ENCODE measurements around the gene EIF3J.
"Not testable (repeated sequence)": the region's sequence is repeated elsewhere in the genome, so short reads cannot be mapped to it uniquely, and the experiment has no call there.

Gene EIF3J, protein sequence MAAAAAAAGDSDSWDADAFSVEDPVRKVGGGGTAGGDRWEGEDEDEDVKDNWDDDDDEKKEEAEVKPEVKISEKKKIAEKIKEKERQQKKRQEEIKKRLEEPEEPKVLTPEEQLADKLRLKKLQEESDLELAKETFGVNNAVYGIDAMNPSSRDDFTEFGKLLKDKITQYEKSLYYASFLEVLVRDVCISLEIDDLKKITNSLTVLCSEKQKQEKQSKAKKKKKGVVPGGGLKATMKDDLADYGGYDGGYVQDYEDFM

DNA sequence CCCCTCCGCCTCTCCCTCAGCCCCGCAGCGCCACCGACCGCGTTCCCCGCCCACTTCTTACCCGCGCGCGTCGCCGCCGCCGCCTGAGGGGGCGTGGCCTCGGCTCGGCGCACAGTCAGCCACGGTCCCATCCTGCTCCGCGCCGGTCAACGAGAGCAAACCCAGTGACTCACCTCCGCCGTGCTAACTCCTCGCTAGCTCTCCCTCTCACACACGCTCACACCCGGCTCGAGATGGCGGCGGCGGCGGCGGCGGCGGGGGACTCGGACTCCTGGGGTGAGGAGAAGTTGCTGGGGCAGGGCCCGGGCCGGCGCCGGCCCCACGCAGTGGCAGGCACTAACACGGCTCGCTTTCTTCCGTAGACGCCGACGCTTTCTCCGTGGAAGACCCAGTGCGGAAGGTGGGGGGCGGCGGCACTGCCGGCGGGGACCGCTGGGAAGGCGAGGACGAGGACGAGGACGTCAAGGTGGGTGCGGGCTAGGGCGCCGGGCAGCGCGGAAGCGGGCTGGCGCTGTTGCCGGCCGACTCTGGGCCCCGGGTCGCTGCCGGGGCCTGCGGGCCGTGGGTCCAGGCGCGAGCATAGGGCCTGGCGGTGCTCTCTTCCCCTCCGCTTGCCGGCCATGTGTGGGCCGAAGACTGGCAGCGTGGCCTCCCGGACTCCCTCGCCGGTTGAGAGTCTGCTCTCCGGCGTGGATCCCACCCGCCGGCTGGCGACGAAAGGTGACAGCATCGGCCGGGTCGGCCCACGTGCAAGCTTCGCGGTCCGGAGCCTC is at the start of gene EIF3J:
EIF3J (plus strand) TSS at position 186 of the 773 bp plus-strand sequence; CDS start at position 234, 48 bp downstream.
- DNase-seq (ENCODE audit: low read depth in 2 of 2), result peak; percentile 85 to 95

DNA sequence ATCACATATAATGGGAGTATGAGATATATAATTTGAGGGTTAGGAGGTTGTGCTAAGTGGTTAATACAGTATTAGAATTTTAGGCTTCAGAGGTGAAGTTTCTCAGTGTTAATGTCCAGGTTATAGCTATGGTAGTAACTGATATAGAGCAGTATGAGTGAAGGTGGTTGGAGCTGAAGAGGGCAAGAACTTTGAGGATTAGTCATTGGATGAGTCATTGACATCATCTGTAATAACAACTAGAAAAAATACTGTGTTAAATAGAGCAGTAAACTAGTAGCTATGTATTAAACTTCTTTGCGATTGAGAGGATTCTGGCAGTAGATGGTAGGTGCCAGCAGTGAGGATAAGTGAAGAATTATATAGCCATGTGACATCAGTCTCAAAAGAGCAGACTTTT is 47.5 kb upstream of the EIF3J start:
- no peak for DNase-seq (ENCODE audit: low read depth in 2 of 2)

DNA sequence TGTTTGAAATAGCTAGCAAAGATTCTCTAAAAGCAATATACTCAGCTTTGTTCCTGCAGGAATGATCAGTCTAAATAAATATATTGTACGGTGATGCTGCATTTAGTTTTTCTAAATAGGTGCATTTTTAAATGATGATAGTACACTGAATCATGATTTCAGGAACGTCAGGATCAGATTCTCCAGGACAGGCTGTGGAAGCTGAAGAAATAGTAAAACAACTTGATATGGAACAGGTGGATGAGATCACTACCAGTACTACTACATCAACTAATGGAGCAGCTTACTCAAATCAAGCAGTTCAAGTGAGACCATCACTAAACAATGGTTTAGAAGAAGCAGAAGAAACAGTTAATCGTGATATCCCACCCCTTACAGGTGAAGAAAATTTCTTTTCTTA is 46.3 kb upstream of the EIF3J start:
- no peak for DNase-seq (ENCODE audit: low read depth in 2 of 2)

DNA sequence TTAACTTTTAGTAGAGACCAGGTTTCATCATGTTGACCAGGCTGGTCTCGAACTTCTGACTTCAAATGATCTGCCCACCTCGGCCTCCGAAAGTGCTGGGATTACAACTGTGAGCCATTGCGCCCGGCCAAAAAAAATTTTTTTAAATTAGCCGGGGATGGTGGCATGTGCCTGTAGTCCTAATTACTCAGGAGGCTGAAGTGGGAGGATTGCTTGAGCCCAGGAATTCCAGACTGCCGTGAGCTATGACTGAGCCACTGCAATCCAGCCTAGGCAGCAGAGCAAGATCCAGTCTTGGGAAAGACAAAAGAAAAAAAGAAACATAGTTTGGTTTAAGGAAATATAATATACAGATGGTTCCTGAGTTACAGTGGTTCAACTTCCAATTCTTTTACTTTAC is 44.9 kb upstream of the EIF3J start:
- no peak for DNase-seq (ENCODE audit: low read depth in 2 of 2)

DNA sequence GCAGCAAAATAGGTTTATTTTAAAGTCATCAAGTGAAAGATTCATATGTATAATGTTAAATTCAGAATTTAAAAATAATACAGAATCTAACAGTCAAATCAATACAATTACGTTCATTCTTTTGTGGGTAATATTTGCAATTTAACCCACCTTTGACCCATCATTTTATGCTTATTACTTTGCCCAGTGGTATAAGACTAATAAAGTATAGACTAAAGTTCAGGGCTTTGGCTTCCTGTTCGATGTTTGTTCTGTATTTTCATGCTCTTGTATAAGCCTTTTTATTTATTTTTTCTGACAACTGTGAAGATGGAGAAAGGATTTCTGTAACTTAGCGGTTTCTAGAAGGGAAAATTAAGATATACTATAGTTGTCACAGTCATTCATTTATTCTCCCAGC is 44.3 kb upstream of the EIF3J start:
- DNase-seq (ENCODE audit: low read depth in 2 of 2), result no peak

DNA sequence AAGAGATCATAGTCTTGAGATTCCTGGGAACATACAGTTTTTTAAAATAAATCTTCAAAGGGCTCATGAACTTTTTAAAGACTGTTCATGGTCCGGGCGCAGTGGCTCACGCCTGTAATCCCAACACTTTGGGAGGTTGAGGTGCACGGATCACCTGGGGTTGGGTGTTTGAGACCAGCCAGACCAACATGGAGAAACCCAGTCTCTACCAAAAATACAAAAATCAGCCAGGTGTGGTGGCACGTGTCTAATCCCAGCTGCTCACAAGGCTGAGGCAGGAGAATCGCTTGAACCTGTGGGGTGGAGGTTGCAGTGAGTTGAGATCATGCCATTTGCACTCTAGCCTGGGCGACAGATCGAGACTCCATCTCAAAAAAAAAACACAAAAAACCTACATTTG is 41.4 kb upstream of the EIF3J start:
- no peak for DNase-seq (ENCODE audit: low read depth in 2 of 2)

DNA sequence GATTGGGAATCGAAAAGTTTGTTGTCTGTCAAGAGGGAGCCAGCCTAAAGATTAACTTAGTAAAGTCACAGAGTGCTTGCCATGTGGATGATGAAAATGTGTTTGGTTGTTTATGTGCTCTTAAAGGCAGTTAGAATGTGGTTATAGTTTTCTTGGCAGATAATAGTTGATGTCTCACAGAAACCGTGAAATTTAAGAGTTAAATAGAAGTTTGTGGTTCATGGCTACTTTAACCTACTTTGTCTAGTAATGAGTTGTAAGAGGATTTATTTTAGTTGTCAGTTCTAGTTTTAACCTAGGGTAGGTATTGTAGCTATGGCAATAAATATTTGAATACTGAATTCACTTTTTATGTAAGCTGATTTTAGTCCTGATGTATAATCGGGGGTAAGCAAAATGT is 36.4 kb upstream of the EIF3J start:
- DNase-seq (ENCODE audit: low read depth in 2 of 2), result no peak

DNA sequence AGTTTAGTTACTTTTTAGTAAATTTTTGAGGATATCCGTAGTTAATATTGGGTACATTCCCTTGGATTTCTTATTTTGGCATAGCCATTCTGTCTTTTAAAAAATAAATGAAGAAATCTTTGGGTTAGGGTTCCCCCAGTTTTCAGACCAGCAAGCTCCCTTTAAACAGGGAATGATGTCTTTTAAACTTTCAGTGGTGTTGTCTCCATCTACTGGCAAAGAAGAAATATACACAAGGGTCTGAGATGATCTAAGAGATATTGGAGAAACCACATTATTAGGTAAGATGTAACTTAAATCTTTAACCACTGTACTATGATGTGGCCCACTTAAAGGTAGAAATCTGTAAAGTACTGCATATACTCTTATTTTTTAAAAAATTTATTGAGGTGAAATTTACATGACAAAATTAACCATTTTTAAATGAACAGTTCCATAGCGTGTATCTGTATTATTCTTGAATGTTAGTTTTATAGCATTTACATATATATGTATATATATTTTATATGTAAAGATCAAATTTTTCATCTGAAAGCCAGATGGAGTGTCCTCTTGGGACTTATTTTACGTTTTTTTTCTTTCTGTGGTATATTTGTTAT is 35.1 kb upstream of the EIF3J start:
- no peak for DNase-seq (ENCODE audit: low read depth in 2 of 2)

DNA sequence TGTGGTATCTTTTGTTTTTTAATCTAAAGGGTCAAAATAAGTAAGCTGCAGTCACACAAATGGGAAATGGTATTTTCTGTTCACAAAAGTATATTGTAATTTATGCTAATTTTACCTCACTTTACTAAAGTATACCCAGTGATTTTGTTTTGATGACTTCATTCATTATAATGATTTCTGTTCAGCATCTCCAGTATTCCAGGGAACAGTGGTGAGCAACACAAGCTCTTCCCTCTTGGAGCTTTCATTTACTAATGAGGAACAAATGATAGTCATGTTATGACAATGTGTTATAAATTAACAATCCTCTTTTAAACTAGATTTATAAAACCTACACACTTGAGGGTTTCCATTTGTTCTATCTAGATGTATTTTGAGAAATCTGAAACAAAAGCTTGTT is 20.5 kb upstream of the EIF3J start:
- DNase-seq (ENCODE audit: low read depth in 2 of 2), result no peak

DNA sequence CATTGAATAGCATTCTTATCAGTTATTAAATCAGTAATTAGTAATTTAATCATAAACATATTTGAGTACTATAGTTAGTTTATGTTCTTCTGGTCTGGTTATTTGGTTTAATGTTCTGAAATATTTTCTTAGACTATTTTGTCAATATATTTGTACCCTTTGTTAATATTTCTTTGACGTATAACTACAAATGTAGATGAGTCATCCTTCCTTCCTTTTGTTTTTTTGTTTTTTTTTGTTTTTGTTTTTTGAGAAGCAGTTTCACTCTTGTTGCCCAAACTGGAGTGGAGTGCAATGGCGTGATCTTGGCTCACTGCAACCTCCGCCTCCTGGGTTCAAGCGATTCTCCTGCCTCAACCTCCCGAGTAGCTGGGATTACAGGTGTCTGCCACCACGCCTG is 17.4 kb upstream of the EIF3J start:
- DNase-seq (ENCODE audit: low read depth in 2 of 2), result no peak

DNA sequence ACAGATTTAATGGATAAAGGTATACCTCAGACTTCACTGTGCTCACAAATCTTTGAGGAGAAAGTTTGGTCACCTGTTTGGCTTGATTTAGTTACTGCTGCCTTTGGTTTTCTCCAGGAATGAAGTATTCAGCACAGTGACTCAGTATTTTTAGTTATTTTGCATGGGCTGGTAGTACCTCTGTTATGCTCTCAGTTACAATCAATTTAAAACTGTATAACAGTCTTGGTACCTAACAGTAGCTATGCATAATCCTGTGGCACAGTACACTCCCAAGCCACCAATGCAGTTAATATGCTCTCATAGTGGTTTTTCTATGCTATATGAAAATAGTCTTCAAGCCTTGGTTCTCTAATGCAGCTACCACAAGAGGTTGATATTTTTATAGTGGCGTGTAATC is 11.9 kb upstream of the EIF3J start:
- DNase-seq (ENCODE audit: low read depth in 2 of 2), result no peak

DNA sequence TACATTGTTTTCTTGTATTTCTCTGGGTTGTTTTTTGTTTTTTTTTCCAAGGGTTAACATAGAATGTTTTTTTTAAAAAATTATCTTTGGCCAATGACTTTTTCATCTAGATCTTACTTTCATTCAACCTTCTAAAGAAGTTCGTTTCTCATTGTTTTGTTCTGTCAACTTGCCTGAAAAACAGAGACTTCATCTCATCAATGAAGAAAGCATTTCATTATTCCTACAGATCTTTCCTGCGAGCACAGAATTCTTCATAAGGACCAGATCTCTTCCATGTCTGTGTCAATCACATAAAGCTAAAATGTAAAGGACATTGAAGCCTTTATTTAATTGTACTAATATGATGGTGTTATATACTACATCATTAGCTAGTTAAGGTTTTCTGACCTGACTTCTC is 9.7 kb upstream of the EIF3J start:
- DNase-seq (ENCODE audit: low read depth in 2 of 2), result no peak

DNA sequence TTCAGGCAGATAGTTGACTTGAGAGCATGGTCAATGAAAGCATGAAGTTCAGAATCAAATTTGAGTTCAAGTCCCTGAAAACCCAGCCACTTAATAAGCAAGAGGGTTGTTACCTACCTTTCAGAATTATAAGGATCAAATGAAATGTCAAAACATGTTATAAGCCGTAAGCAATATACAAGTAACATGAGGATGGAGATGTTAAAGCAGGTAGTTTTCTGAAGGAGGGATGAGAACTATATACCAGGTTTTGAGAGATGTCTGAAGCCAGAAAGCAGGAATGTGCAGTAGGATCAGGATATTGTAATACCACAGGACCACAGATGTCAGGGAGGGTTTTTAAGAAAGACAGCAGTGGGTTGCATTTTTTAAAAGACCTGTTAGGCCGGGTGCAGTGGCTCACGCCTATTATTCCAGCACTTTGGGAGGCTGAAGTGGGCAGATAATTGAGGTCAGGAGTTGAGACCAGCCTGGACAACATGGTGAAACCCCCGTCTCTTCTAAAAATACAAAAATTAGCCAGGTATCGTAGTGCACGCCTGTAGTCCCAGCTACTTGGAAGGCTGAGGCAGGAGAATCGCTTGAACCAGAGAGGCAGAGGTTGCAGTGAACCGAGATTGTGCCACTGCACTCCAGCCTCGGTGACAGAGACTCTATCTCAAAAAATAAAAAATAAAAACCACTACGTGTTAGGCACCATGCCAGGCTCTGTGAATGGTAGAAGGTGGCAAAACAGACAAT is 6.9 kb upstream of the EIF3J start:
- no peak for DNase-seq (ENCODE audit: low read depth in 2 of 2)

DNA sequence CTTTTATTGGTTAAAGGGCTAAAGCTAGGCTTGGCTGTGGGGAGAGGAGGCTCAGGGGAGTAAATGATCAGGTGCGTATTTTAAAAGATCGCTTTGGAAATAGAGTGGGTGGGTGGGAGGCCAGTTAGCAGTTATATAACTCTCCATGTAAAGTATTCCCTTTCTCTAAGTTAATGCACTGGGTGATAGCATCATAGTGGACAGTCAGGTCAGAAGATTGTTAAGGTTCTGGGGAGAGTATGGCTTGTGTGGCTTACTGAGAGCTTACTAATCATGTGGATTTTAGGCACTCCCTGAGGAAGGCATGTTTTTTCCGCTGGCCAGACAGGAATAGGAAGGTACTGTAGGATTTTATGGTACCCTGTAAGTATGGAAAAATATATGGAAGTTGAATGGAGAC is 6.3 kb upstream of the EIF3J start:
- DNase-seq (ENCODE audit: low read depth in 2 of 2), result no peak

DNA sequence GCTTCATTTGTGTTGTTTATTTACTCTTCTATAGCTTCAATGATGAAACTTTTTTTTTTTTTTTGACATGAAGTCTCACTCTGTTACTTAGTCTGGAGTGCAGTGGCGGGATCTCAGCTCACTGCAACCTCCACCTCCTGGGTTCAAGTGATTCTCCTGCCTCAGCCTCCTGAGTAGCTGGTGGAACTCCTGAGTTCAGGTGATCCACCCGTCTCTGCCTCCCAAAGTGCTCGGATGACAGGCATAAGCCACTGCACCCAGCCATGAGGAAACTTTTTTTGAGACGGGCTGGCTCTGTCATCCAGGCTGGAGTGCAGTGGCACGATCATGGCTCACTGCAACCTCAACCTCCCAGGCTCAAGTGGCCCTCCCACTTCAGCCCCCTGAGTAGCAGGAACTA is 4.7 kb upstream of the EIF3J start:
- not testable (repeated sequence) for DNase-seq (ENCODE audit: low read depth in 2 of 2)

DNA sequence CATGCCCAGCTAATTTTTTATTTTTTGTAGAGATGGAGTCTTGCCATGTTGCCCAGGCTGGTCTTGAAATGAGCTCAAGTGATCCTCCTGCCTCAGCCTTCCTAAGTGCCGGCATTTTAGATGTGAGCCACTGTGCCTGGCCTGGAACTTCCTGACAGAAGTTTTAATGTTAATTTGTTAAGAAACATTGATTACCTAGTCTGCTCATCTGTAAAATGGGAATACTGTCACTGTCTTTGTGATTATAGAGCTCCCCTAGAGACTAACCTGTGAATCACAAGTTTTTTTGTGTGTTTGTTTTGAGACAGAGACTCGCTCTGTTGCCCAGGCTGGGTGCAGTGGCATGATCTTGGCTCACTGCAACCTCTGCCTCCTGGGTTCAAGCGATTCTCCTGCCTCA is 4.3 kb upstream of the EIF3J start:
- DNase-seq (ENCODE audit: low read depth in 2 of 2), result no peak

DNA sequence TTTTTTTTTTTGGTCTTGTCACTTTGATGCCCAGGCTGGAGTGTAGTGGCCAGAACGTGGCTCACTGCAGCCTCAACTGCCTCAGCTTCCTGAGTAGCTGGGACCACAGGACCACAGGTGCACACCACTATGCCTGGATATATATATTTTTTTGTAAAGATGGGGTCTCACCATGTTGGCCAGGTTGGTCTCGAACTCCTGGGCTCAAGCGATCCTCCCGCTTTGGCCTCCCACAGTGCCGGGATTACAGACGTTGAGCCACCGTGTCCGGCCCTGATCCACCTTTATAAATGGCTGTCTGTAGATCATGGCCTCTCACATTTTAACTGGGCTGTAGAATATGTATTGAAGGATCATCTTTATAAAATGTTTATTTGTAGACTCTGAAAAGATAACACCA is 1.9 kb upstream of the EIF3J start:
- DNase-seq (ENCODE audit: low read depth in 2 of 2), result no peak

DNA sequence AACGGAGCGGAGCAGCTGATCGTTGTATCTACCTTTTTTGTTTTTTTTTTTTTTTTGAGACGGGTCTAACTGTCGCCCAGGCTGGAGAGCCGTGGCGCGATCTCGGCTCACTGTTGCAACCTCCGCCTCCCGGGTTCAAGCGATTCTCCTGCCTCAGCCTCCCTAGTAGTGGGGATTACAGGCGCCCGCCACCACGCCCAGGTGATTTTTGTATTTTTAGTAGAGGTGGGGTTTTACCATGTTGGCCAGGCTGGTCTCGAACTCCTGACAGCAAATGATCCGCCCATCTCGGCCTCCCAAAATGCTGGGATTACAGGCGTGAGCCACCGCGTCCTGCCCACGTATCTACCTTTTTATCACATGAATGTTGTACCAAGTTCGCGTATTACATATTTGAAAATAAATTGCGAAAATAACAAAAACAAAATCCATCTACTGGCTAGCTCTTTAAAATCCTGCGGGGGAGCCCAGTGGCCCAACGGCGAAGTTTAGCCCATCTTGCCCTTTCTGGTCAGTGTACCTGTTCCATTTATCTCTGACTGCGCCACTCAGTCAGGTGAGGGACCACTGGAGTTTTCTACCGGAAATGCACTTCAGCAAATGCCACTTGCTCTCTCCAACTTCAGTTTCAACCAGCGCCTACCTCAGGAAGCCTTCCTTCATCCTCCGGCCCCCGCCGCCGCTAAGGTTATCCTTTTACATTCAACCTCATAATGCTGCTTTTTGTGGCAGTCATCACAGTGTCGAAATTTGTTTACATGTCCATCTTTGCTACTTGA is 1.2 kb upstream of the EIF3J start:
- no peak for DNase-seq (ENCODE audit: low read depth in 2 of 2)

DNA sequence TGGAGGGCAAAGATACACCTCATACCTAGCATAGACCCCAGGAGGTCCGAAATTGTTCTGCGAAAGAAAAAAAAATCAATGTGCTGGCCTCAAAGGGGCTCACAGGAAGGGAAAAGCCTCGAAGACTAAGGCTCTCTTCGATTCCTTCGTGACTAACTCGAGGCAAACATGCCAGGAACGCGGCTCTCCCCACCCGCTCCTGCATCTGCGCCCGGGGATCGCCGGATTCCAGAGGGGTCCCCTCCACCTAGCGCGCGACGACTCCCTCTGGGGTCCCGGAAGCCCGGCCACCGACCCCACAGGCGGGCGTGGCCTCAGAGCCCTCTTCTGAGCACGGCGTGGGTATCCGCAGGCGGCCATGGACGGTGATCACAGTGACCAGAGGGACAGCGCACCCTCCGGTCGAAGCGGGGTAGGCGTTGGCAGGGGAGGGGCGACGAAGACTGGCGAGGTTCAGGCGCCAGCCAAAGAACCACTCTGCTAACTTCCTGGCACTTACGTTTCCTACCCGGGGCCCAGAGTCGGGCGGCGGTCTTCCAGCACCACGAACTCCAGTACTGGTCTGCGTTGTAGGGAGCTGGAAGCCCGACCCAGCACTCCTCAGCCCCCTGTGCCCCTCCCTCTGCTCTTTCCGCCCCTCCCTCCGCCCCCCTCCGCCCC is 515 bp upstream of the EIF3J start:
- DNase-seq (ENCODE audit: low read depth in 2 of 2), result no peak

DNA sequence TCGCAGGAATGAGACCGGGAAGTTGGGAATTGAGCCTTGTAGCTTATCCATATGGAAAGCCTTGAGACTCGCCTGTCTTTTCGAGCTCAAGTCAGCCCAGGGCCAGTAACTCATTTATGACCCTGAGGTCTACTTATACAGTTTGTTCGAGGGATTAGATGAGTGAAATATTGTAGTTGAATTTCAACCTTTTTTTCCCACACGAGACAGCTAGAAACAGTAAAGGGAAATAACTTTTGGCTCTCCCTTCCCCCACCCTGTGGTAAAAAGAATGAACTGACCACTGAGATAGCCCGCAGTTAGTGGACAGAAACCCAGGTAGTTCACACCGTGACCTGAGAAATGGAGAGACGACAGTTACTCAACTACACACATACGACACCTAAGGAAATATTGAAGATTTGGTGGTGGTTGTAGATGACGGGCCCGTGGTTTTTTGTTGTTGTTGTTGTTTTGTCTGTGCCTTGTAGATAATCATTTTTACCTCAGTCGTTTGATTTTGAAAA is 841 bp downstream of the EIF3J start:
- DNase-seq (ENCODE audit: low read depth in 2 of 2), result no peak
